Articular chondrocyte of knee joint (primary cell): ENCODE data around the gene GFY. TPM values are rescaled to one million over a fixed set of nuclear protein-coding genes. Genes with fewer than 3 reads are reported as not detected.

Experiments used
- total RNA-seq: library from RNA; depleted of rRNA; stranded (reverse); fragments of >200 nt; gene quantifications from 2 replicates; pipeline ENCODE4 v1.2.3, GENCODE V29; 2012

Gene GFY, protein sequence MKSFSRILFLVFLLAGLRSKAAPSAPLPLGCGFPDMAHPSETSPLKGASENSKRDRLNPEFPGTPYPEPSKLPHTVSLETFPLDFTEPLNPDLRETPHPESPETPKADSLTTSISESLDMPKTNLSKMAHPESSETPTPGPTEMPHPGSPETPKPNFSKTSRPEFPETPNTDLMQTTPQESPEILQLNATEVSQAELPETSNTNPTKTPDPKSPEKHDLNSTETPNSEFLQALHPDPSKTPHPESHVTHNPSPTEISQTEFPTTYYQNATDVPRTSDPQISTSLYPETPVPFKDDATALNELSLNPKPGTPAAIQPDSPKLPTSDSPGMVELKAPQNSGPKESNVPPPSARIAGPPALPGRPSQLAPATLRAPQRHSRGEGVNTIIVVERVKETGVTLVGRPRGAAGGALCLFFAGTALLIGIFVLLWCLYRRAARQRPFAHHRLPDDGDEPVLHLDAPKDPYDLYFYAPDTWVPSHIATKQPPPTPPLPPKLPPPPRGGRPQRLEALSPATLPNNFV
- total RNA-seq = not detected in 2 replicates

GRCh38 chr19:49425178-49425577 is at the start of gene GFY:
Gene GFY (plus strand): TSS chr19:49425388. CDS start chr19:49426431, 1,043 bp downstream.

DNA sequence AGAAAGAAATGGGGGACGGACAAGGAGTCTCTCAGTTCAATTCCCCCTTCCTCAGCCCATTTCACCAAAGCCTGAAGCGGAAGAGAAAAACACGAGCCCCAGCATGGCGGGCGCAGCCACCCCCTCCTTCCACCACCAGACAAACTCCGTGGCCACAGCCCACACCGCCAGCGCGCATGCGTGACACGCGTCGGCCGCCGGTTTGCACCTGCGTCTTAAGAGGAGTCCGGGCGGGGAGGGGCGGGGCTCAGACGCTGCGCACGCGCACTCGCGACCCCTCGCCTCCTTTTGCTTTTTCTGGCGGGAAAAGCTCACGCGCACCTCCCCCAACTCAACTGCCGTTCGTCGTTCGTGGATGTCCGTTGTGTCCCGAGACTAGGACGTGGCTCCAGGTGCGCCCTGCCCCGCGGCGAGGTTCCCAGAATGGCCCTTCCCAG is 37.2 kb upstream of the GFY start, which contains the start of gene KASH5:
Gene KASH5 (plus strand): TSS at position 314 of the 437 bp plus-strand sequence. CDS start 2,635 bp downstream, outside the sequence.

DNA sequence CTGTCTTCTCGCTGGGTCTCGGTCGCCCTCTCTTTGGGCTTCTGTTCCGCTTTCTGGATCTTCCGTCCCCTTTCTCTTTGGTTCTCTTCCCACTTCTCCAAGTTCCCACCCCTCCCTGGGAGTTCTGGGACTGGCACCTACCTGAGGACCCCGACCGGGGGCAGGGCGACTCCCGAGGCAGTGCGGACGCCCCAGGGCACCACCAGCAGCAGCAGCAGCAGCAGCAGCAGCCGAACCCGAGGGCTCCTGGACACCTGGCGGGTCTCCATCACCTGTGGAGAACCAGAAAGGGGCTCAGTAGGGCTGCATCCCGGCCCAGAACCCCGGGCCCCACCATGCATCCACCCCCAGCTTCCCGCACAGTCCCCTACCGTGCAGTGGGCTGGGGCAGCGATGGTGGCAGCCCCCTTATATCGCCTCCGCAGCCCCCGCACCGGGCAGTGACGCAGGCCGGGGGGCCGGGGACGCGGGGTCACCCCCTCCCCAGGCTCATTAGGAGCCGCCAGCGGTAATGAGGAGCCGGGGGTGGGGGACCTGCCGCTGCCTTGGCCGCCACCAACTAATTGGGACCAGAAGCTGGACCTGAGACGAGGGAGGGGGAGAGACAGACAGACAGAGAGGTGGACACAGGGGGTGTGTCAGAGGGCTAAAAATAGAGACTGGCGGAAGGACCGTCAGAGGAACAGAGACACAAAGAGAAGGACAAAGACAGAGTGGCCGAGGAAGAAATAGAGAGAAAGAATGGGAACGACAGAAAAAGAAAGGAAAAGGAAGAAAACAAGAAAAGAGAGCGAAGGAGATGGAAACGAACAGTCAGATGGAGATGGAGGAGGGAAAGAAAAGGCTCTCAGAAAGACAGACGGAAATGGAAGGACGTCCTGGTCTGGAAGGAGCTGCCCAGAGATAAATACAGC is 1.9 kb upstream of the GFY start, which contains the start of gene PTH2:
Gene PTH2 (minus strand): TSS at position 371 of the 914 bp plus-strand sequence. CDS start 102 bp downstream, at position 269.

DNA sequence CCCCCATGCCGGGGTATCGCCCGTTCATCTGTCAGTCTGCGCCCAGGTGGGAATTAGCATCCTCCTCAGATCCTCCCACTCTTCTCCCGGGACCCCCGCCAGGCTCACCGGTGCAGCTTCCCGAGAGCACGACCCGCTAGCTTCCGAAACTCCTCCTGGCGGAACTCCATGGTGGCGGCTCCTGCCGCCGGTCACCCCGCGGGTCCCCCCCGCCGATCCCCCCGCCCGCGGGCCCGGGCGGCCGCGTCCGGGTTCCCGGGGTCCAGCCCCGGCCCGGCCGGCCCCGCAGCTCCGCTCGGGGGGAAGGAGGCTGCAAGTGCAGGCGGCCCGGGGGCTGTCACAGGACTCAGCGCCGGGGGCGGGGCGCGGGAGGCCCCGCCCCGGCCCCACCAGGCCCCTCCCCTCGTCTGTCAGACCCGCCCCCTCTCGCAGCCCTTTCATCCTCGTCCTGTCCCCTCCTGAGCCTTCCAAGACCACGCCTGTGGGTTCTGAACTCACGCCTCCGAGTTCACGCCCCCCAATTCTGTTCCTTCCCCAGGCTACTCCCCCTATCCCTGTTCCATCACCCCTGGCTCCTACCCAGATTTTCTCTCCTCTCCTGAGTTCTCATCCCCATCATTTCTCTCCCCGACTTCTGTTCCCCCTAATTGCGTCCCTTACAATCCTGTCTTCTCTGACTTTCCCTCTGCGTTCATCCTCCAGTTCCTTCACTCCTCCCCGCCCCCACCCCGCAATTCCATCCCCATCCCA is 16.2 kb downstream of the GFY start, which contains the start of gene SLC17A7:
Gene SLC17A7 (minus strand): TSS at position 318 of the 750 bp plus-strand sequence. CDS start 148 bp downstream, at position 170.

GRCh38 chr19:49451430-49452181 is 26.4 kb downstream of the GFY start, which contains the start of gene PIH1D1:
Gene PIH1D1 (minus strand): TSS chr19:49451814. CDS start chr19:49451574, 240 bp downstream.

DNA sequence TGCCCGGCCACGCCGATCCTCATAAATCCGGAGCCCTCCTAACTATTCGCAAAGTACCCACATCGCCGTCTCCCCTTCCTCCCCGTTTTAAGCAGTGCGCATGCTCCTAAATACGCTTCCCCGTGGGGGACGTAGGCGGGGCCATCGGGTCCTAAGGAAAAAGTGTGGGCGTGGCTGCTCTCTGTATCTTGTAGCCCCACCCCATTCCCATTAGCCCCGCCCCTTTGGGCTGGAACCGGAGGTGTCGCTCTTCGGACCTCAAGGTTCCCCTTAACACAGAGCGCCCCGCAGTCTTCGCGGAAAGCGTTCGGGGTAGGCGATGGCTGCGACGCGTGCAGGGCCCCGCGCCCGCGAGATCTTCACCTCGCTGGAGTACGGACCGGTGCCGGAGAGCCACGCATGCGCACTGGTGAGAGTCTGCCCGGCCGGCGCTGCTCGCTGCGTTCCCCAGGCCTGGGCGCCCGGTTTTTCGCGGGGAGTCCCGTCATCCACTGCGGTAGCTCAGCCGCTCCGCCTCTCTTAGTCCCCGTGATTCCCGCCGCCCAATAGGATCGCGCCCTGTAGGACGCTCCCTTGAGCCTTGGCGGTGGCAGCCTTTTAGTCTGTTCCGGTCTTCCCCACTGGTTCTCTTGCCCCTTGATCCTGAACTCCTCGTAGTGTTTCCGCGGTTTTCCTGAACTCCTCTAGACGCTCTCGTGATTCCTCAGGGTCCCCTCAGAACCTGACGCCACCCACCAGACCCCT is 28.0 kb downstream of the GFY start, which contains the start of gene ALDH16A1:
Gene ALDH16A1 (plus strand): TSS at position 213 of the 744 bp plus-strand sequence. CDS start 107 bp downstream, at position 320.

GRCh38 chr19:49473868-49474541 is 48.8 kb downstream of the GFY start, which contains the start of gene FLT3LG:
Gene FLT3LG (plus strand): TSS chr19:49474215. CDS start chr19:49474640, 425 bp downstream.

Other genes starting within 250 kb of the GFY start
- gene SLC6A16, start 100.2 kb upstream of the GFY start, total RNA-seq = 0.32 TPM in 1 of 2 replicates, not detected in the other
- gene CD37, start 90.0 kb upstream of the GFY start, total RNA-seq = not detected in 2 replicates
- 21.3 and 25.6 TPM in 2 replicates for gene TEAD2, start 63.0 kb upstream of the GFY start, total RNA-seq
- 0.26 TPM in 1 of 2 replicates, not detected in the other for gene DKKL1, start 61.5 kb upstream of the GFY start, total RNA-seq
- gene KASH5, start 37.1 kb upstream of the GFY start, total RNA-seq = not detected in 2 replicates
- not detected in 2 replicates for gene PTH2, start 1.9 kb upstream of the GFY start, total RNA-seq
- gene SLC17A7, start 16.1 kb downstream of the GFY start, total RNA-seq = under 0.01 TPM in 1 of 2 replicates, not detected in the other
- gene PIH1D1, start 26.4 kb downstream of the GFY start, total RNA-seq = 59.1 and 62.8 TPM in 2 replicates
- 19.7 and 22.1 TPM in 2 replicates for gene ALDH16A1, start 27.8 kb downstream of the GFY start, total RNA-seq
- gene FLT3LG, start 48.8 kb downstream of the GFY start, total RNA-seq = 5.0 and 5.2 TPM in 2 replicates
- gene RPL13A, start 62.2 kb downstream of the GFY start, total RNA-seq = 1,376 and 2,288 TPM in 2 replicates
- gene RPS11, start 71.0 kb downstream of the GFY start, total RNA-seq = 2,902 and 3,041 TPM in 2 replicates
- gene FCGRT, start 87.3 kb downstream of the GFY start, total RNA-seq = 50.0 and 52.4 TPM in 2 replicates
- 221 and 248 TPM in 2 replicates for gene RCN3, start 102.6 kb downstream of the GFY start, total RNA-seq
- 45.3 and 50.4 TPM in 2 replicates for gene NOSIP, start 155.2 kb downstream of the GFY start, total RNA-seq
- gene PRRG2, start 155.9 kb downstream of the GFY start, total RNA-seq = 0.22 and 0.26 TPM in 2 replicates
- 2.8 and 6.1 TPM in 2 replicates for gene PRR12, start 165.8 kb downstream of the GFY start, total RNA-seq
- 28.4 and 38.3 TPM in 2 replicates for gene RRAS, start 214.8 kb downstream of the GFY start, total RNA-seq
- gene SCAF1, start 216.8 kb downstream of the GFY start, total RNA-seq = 13.1 and 15.2 TPM in 2 replicates
- gene IRF3, start 240.5 kb downstream of the GFY start, total RNA-seq = 22.5 and 25.0 TPM in 2 replicates
- 3.5 and 5.2 TPM in 2 replicates for gene BCL2L12, start 240.5 kb downstream of the GFY start, total RNA-seq